Progenitor cell of endocrine pancreas (in vitro differentiated cells): Measurements from ENCODE around the gene ZER1. TPM values are rescaled to one million over a fixed set of nuclear protein-coding genes. Genes with fewer than 3 reads are reported as not detected.

ENCODE experiments used
- DNase-seq: peaks from one replicate; pipeline ENCODE4 v3.0.0; 2021; ENCODE audit warnings: low spot score; ENCODE audit not compliant: unreplicated experiment
- H3K27ac Mint-ChIP-seq: 2 replicates; pipeline ENCODE4 v1.8.0; 2021; ENCODE audit warnings: mild to moderate bottlenecking, moderate library complexity, mixed read lengths
- H3K27me3 Mint-ChIP-seq: 2 replicates; pipeline ENCODE4 v1.8.0; 2021; ENCODE audit warnings: mixed read lengths
- H3K36me3 Mint-ChIP-seq: 2 replicates; pipeline ENCODE4 v1.8.0; 2022; ENCODE audit warnings: mixed read lengths; ENCODE audit not compliant: insufficient read depth
- H3K4me1 Mint-ChIP-seq: 2 replicates; pipeline ENCODE4 v1.8.0; 2021; ENCODE audit warnings: low read depth, mixed read lengths
- H3K4me3 Mint-ChIP-seq: 2 replicates; pipeline ENCODE4 v1.8.0; 2021; ENCODE audit warnings: low read depth, mild to moderate bottlenecking, moderate library complexity, mixed read lengths
- H3K9me3 Mint-ChIP-seq: 2 replicates; pipeline ENCODE4 v1.8.0; 2021; ENCODE audit warnings: low read depth, mixed read lengths
- CTCF ChIP-seq: fragments of 200-600 bp; sonication (generic); IDR thresholded peaks from one replicate; pipeline ENCODE4 v1.5.0; 2021; ENCODE audit warnings: antibody characterized with exemption, mild to moderate bottlenecking; ENCODE audit not compliant: unreplicated experiment
- total RNA-seq: library from RNA; stranded (reverse); gene quantifications from 2 replicates; pipeline ENCODE4 v1.2.1, GENCODE V29; 2021

ZER1 gene
- total RNA-seq, 1 donor from 2014 or later: 38.4 TPM

GRCh38 chr9:128723352-128723865 is 48.3 kb downstream of the ZER1 start:
- H3K9me3 Mint-ChIP-seq: no peaks in the 10 kb centered on the region
- H3K4me1 Mint-ChIP-seq: peaks cover 13% of the 10 kb centered on the region
- TF ChIP-seq CTCF: no peak
- peak overlapping the region; percentile 91 for H3K4me3 Mint-ChIP-seq
- H3K27ac Mint-ChIP-seq: peak overlapping the region; percentile 78
- no peaks in the 10 kb centered on the region for H3K27me3 Mint-ChIP-seq
- no peaks in the 10 kb centered on the region for H3K36me3 Mint-ChIP-seq
- DNase-seq: no peak

GRCh38 chr9:128722380-128723351 is 49.1 kb downstream of the ZER1 start:
- Mint-ChIP-seq H3K4me3 (peak overlapping the region; percentile 91), H3K4me1 (peaks cover 15% of the 10 kb centered on the region), H3K9me3 (no peaks in the 10 kb centered on the region), H3K36me3 (no peaks in the 10 kb centered on the region), H3K27me3 (no peaks in the 10 kb centered on the region), H3K27ac (peak overlapping the region; percentile 34)
- no peak for DNase-seq
- TF ChIP-seq CTCF: no peak

- no peak overlapping the region for H3K27ac Mint-ChIP-seq
Measured at GRCh38 chr9:128721487-128722010, 50.2 kb downstream of the ZER1 start.

GRCh38 chr9:128720841-128721486 is 50.8 kb downstream of the ZER1 start:
- Mint-ChIP-seq H3K27me3 (no peaks in the 10 kb centered on the region), H3K4me3 (no peak overlapping the region), H3K9me3 (no peaks in the 10 kb centered on the region), H3K27ac (no peak overlapping the region), H3K36me3 (no peaks in the 10 kb centered on the region), H3K4me1 (peaks cover 15% of the 10 kb centered on the region)
- TF ChIP-seq CTCF: no peak
- no peak for DNase-seq

More at GRCh38 chr9:128721487-128722010, 50.2 kb downstream of the ZER1 start:
- Mint-ChIP-seq H3K4me1 (peaks cover 15% of the 10 kb centered on the region), H3K9me3 (no peaks in the 10 kb centered on the region), H3K4me3 (no peak overlapping the region), H3K27me3 (no peaks in the 10 kb centered on the region), H3K36me3 (no peaks in the 10 kb centered on the region)
- no peak for TF ChIP-seq CTCF
- no peak for DNase-seq

- no peaks in the 10 kb centered on the region for H3K36me3 Mint-ChIP-seq
- H3K4me3 Mint-ChIP-seq: no peak overlapping the region
- peaks cover 15% of the 10 kb centered on the region for H3K4me1 Mint-ChIP-seq
- H3K27me3 Mint-ChIP-seq: no peaks in the 10 kb centered on the region
- no peak for TF ChIP-seq CTCF
- no peak overlapping the region for H3K27ac Mint-ChIP-seq
- H3K9me3 Mint-ChIP-seq: no peaks in the 10 kb centered on the region
- DNase-seq: no peak
Measured at GRCh38 chr9:128719919-128720605, 51.7 kb downstream of the ZER1 start.
